HepG2 (cell line): ENCODE data around the gene NCAM2. TPM values are rescaled to one million over a fixed set of nuclear protein-coding genes. Genes with fewer than 3 reads are reported as not detected.

Source experiments
- ATAC-seq: fragments of 200-7000 bp; cut with Tn5 transposase; 3 replicates; pipeline ENCODE4 v1.9.1; 2020; ENCODE audit warnings: mild to moderate bottlenecking, moderate library complexity
- BruUV-seq: library from RNA; stranded (reverse); fragments of 400-500 nt; replicated peaks from 2 replicates; lab custom pipeline; 2021; lab: Mats Ljungman, UMichigan
- CTCF ChIA-PET: fragments of 300-600 bp; formaldehyde crosslinking; extraction: SDS; loops from one replicate; lab custom pipeline; 2021; ENCODE audit warnings: low total read pairs, inconsistent platforms, low intra/inter-chr PET ratio; lab: Yijun Ruan, JAX
- POLR2A ChIA-PET: fragments of 350-600 bp; sonication (Branson Sonifier 250); formaldehyde crosslinking; loops from one replicate; lab custom pipeline; 2020; ENCODE audit warnings: antibody characterized with exemption, inconsistent platforms; lab: Yijun Ruan, JAX
- DNase-seq: peaks from one replicate; pipeline ENCODE4 v3.0.0-alpha.2; 2015; ENCODE audit warnings: low spot score
- FAIRE-seq: peaks from 3 replicates; lab custom pipeline; 2011; peaks lifted over from hg19 to GRCh38; lab: Jason Lieb, UNC
- H2AFZ ChIP-seq: one replicate; pipeline ENCODE4 v1.6.1; 2011; ENCODE audit warnings: low read length, inconsistent platforms
- H3K27ac ChIP-seq: fragments of 300-600 bp; 3 replicates; pipeline ENCODE4 v1.8.0; 2011; ENCODE audit warnings: mixed run types, mild to moderate bottlenecking, mixed read lengths, low read length, inconsistent platforms; ENCODE audit not compliant: insufficient read depth; ENCODE audit errors: extremely low read length
- H3K27me3 ChIP-seq, 2 experiments: fragments of 200-600 bp in 1 of 2; 2 replicates in 1 of 2; 3 replicates in 1 of 2; pipeline versions ENCODE4 v1.6.0 to v1.8.0; 2011; ENCODE audit warnings: low read length in 2 of 2, mild to moderate bottlenecking in 2 of 2, moderate library complexity in 2 of 2, inconsistent platforms in 1 of 2; ENCODE audit not compliant: insufficient read depth in 2 of 2, control insufficient read depth in 1 of 2
- H3K36me3 ChIP-seq, 2 experiments: fragments of 200-600 bp in 1 of 2; replicated peaks in 1 of 2; 2 replicates in 1 of 2; 3 replicates in 1 of 2; pipeline versions ENCODE4 v1.5.1 to v1.8.0; 2011; ENCODE audit warnings: low read length in 2 of 2, inconsistent platforms in 1 of 2; ENCODE audit not compliant: insufficient read depth in 2 of 2, control insufficient read depth in 1 of 2
- H3K4me1 ChIP-seq: 2 replicates; pipeline ENCODE4 v1.5.1; 2012; ENCODE audit warnings: low read length, inconsistent platforms; ENCODE audit not compliant: insufficient read depth
- H3K4me2 ChIP-seq: 2 replicates; pipeline ENCODE4 v1.6.0; 2011; ENCODE audit warnings: low read depth, low read length, inconsistent platforms
- H3K4me3 ChIP-seq, 3 experiments: fragments of 200-600 bp in 1 of 3; sonication (generic), shearing (Covaris generic) in 1 of 3; replicated peaks in 1 of 3; 2 replicates each; pipeline ENCODE4 v1.5.1; 2011 to 2016; ENCODE audit warnings: low read length in 3 of 3, inconsistent platforms in 2 of 3, low read depth in 2 of 3, mild to moderate bottlenecking in 2 of 3, control low read depth in 1 of 3, mixed read lengths in 1 of 3; ENCODE audit not compliant: insufficient read depth in 1 of 3
- H3K79me2 ChIP-seq: one replicate; pipeline ENCODE4 v1.6.1; 2011; ENCODE audit warnings: low read length, inconsistent platforms; ENCODE audit not compliant: insufficient read depth
- H3K9ac ChIP-seq: 2 replicates; pipeline ENCODE4 v1.6.0; 2011; ENCODE audit warnings: mild to moderate bottlenecking, low read depth, low read length, inconsistent platforms; ENCODE audit not compliant: insufficient read depth
- H3K9me3 ChIP-seq: 2 replicates; pipeline ENCODE4 v1.5.1; 2012; ENCODE audit warnings: mild to moderate bottlenecking, low read length
- H4K20me1 ChIP-seq: 2 replicates; pipeline ENCODE4 v1.6.0; 2011; ENCODE audit warnings: inconsistent platforms, mild to moderate bottlenecking, low read length, moderate library complexity; ENCODE audit not compliant: insufficient read depth
- MEIS1 ChIP-seq: sonication (generic); formaldehyde crosslinking; IDR thresholded peaks from 2 replicates; pipeline ENCODE4 v1.9.0; 2021; ENCODE audit warnings: mild to moderate bottlenecking, missing genetic modification reagents, moderate library complexity, borderline replicate concordance
- SP2 ChIP-seq: sonication (generic); formaldehyde crosslinking; IDR thresholded peaks from 2 replicates; pipeline ENCODE4 v1.5.1; 2020; ENCODE audit warnings: mild to moderate bottlenecking, missing genetic modification reagents
- ZBTB7B ChIP-seq: sonication (generic); formaldehyde crosslinking; IDR thresholded peaks from 2 replicates; pipeline ENCODE4 v1.4.0; 2020; ENCODE audit warnings: missing genetic modification reagents
- ZFP36 ChIP-seq: fragments of 150-350 bp; IDR thresholded peaks from 2 replicates; pipeline ENCODE4 v1.6.1; 2018; ENCODE audit warnings: borderline replicate concordance, low read length, low read depth; ENCODE audit not compliant: partially characterized antibody
- ZNF256 ChIP-seq: sonication (generic); formaldehyde crosslinking; conservative IDR thresholded peaks from 2 replicates; pipeline ENCODE4 v1.4.0; 2020; ENCODE audit warnings: missing genetic modification reagents
- ZNF75D ChIP-seq: sonication (generic); formaldehyde crosslinking; IDR thresholded peaks from 2 replicates; pipeline ENCODE4 v1.8.1; 2023; ENCODE audit warnings: missing genetic modification reagents, mild to moderate bottlenecking, borderline replicate concordance
- ZSCAN9 ChIP-seq: IDR thresholded peaks from 2 replicates; pipeline ENCODE4 v1.6.1; 2016; ENCODE audit warnings: borderline replicate concordance
- WGBS: methylation state at CpG from one replicate; pipeline ENCODE4 v1.1.6; 2017; ENCODE audit warnings: low lambda C conversion rate; 5-methylcytosine and 5-hydroxymethylcytosine counted together
- in situ Hi-C: cut with HindIII; loops from 2 replicates; pipeline ENCODE4 v1.10.0; 2017; ENCODE audit warnings: low pct_unique_long_range_greater_than_20kb; ENCODE audit not compliant: extremely low pct_ligation_motif_present
- intact Hi-C: fragments of 100-400 bp; cut with micrococcal nuclease; formaldehyde crosslinking; loops from one replicate; pipeline ENCODE4 v1.10.0; 2022; ENCODE audit not compliant: unreplicated experiment
- polyA plus RNA-seq, 8 experiments: library from polyadenylated mRNA; depleted of rRNA in 3 of 8; stranded (reverse) in 7 of 8; unstranded in 1 of 8; fragments of >200 nt; fragmentation: Illumina TruSeq in 4 of 8; extraction: Trizol in 4 of 8; gene quantifications; 2 replicates each; pipeline versions ENCODE4 v1.2.1 to v1.2.3, GENCODE V29; 2011 to 2016; ENCODE audit warnings: low read depth in 4 of 8, missing spikeins in 1 of 8, mixed read lengths in 1 of 8; ENCODE audit not compliant: insufficient read depth in 1 of 8
- total RNA-seq, 5 experiments: library from RNA; depleted of rRNA; stranded (reverse); fragments of >200 nt; fragmentation: Illumina TruSeq; extraction: Trizol; gene quantifications; 2 replicates each; pipeline ENCODE4 v1.2.3, GENCODE V29; 2016; ENCODE audit warnings: low read depth in 1 of 5

NCAM2 gene
- total and polyA plus RNA-seq, 2 of the 13 experiments (the other 11 are each of a cell fraction or from before 2014, with no cell fraction given) = not detected

DNA sequence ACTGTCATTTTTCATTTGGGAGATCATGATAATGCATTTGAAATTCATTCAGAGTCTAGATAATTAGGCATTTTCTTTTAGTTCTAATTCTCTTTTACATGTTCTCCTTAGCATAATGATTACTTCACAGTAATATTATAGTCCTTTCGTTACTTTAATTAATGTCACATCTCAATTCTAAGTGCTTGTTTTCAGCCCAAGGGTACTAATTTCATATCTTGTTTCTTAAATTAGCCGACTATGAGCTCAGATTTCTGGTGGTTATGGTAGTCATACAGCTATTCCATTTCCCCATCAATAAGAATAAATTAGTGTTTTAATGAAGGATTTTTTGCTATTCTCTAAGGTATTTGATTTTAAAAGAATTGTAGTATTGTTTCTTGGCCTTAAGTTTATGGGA is 120.9 kb downstream of the NCAM2 start:
- Histone ChIP-seq H3K9me3 (peaks cover 43% of the 10 kb centered on the region), H4K20me1 (no peaks in the 10 kb centered on the region), H3K36me3 (no peaks in the 10 kb centered on the region), H3K4me1 (no peaks in the 10 kb centered on the region), H3K9ac (no peak overlapping the region), H2AFZ (no peak overlapping the region), H3K4me2 (no peak overlapping the region), H3K27me3 (no peaks in the 10 kb centered on the region), H3K27ac (no peak overlapping the region), H3K4me3 (no peak overlapping the region), H3K79me2 (no peaks in the 10 kb centered on the region)
- TF ChIP-seq ZSCAN9 (CRISPR knock-in tag) (no peak), ZNF256 (CRISPR knock-in tag) (no peak), MEIS1 (CRISPR knock-in tag) (no peak), ZBTB7B (CRISPR knock-in tag) (no peak)
- intact Hi-C loops = no loop called here
- in situ Hi-C loops = no loop called here
- DNase-seq (no peak), ATAC-seq (no peak), FAIRE-seq (no peak)
- BruUV-seq = no TSS peak
- POLR2A ChIA-PET = no interaction called here
- WGBS = 5% methylated on average over 2 of the region's 2 CpGs
- CTCF ChIA-PET = no interaction called here

DNA sequence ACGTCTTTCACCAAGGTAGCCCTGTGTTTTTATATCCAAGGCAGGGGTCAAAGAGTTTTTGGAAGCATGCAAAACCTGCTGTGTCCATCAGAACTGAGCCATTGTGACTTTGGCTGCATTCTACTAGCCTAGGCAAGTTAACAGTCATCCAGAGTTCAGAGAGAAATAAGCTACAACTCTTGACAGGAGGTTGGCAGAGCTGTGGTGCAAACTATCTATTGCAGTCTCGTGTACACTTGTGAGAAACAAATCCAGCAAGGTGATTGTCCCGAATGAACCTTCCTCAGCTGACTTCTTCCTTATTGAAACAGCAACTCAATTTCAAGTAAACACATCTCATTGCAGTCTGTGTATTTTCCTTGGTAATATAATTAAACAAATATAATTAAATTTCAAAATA is 124.5 kb downstream of the NCAM2 start:
- Histone ChIP-seq H2AFZ (no peak overlapping the region), H3K79me2 (no peaks in the 10 kb centered on the region), H3K27me3 (no peaks in the 10 kb centered on the region), H3K36me3 (no peaks in the 10 kb centered on the region), H3K4me1 (no peaks in the 10 kb centered on the region), H3K4me2 (no peak overlapping the region), H4K20me1 (no peaks in the 10 kb centered on the region), H3K9ac (no peak overlapping the region), H3K27ac (no peak overlapping the region), H3K9me3 (peaks cover 48% of the 10 kb centered on the region), H3K4me3 (no peak overlapping the region)
- POLR2A ChIA-PET = no interaction called here
- FAIRE-seq = no peak
- no TSS peak for BruUV-seq
- no peak for DNase-seq
- no peak for ATAC-seq
- intact Hi-C loops (no loop called here), in situ Hi-C loops (no loop called here)
- WGBS = 10% methylated on average over 3 of the region's 3 CpGs
- no peak for TF ChIP-seq ZNF75D (CRISPR knock-in tag)
- TF ChIP-seq SP2 (CRISPR knock-in tag) = no peak
- TF ChIP-seq ZFP36 = no peak
- CTCF ChIA-PET = no interaction called here
